ENCODE data around the gene EXOC3L1.

Gene EXOC3L1

GRCh38 chr16:67216612-67217490 is 26.9 kb upstream of the EXOC3L1 start:
- no peak for DNase-seq

GRCh38 chr16:67215706-67216105 is 25.8 kb upstream of the EXOC3L1 start:
- DNase-seq = no peak

- no peak for DNase-seq
These were observed 23.5 kb upstream of the EXOC3L1 start for GRCh38 chr16:67213197-67214019.

- no peak for DNase-seq
These were observed 22.8 kb upstream of the EXOC3L1 start for GRCh38 chr16:67212766-67213165.

GRCh38 chr16:67211674-67212073 is 21.7 kb upstream of the EXOC3L1 start:
- DNase-seq = no peak

- no peak for DNase-seq
These were observed 20.4 kb upstream of the EXOC3L1 start for GRCh38 chr16:67210069-67210937.

- DNase-seq = no peak
These were observed 19.6 kb upstream of the EXOC3L1 start for GRCh38 chr16:67209565-67209964.

GRCh38 chr16:67208154-67208896 is 18.4 kb upstream of the EXOC3L1 start:
- no peak for DNase-seq

- DNase-seq = no peak
These were observed 17.5 kb upstream of the EXOC3L1 start for GRCh38 chr16:67207249-67208091.

GRCh38 chr16:67206838-67207248 is 16.9 kb upstream of the EXOC3L1 start:
- DNase-seq = no peak

- DNase-seq = no peak
These were observed 16.3 kb upstream of the EXOC3L1 start for GRCh38 chr16:67206129-67206837.

GRCh38 chr16:67204076-67204475 is 14.1 kb upstream of the EXOC3L1 start:
- no peak for DNase-seq

GRCh38 chr16:67202956-67203493 is 13.1 kb upstream of the EXOC3L1 start:
- DNase-seq = no peak

- DNase-seq = no peak
These were observed 12.5 kb upstream of the EXOC3L1 start for GRCh38 chr16:67202426-67202825.

- no peak for DNase-seq
These were observed 11.7 kb upstream of the EXOC3L1 start for GRCh38 chr16:67201411-67202345.

GRCh38 chr16:67200491-67200890 is 10.6 kb upstream of the EXOC3L1 start:
- DNase-seq = no peak

GRCh38 chr16:67199808-67200198 is 9.9 kb upstream of the EXOC3L1 start:
- DNase-seq = no peak

GRCh38 chr16:67199011-67199807 is 9.3 kb upstream of the EXOC3L1 start, which contains the start of gene ELMO3:
ELMO3 (plus strand) TSS chr16:67199131; CDS start chr16:67199327, 196 bp downstream.
- DNase-seq = no peak
